Activated B cell treated with CpG ODN at 0.5 μM for 24 hours (primary cell): ENCODE data around the gene CHSY3. TPM values are rescaled to one million over a fixed set of nuclear protein-coding genes. Genes with fewer than 3 reads are reported as not detected.

Source experiments
- ATAC-seq: fragments of 200-7000 bp; cut with Tn5 transposase; one replicate; pipeline ENCODE4 v1.10.0; 2021; ENCODE audit warnings: low read depth, mild to moderate bottlenecking, moderate library complexity
- CTCF ChIA-PET: fragments of 350-600 bp; sonication (Branson Sonifier 250); formaldehyde crosslinking; loops from one replicate; lab custom pipeline; 2021; ENCODE audit warnings: antibody characterized with exemption; lab: Charles Lee
- POLR2A ChIA-PET: fragments of 350-600 bp; sonication (Branson Sonifier 250); formaldehyde crosslinking; loops from one replicate; lab custom pipeline; 2021; ENCODE audit warnings: antibody characterized with exemption; lab: Charles Lee
- DNase-seq: peaks from one replicate; pipeline ENCODE4 v3.0.0; 2022
- H3K27ac Mint-ChIP-seq: one replicate; pipeline ENCODE4 v1.8.0; 2020; ENCODE audit warnings: mixed read lengths
- H3K27me3 Mint-ChIP-seq: one replicate; pipeline ENCODE4 v1.8.0; 2021; ENCODE audit warnings: mixed read lengths
- H3K36me3 Mint-ChIP-seq: one replicate; pipeline ENCODE4 v1.8.0; 2021; ENCODE audit warnings: low read depth, mixed read lengths
- H3K4me1 Mint-ChIP-seq: one replicate; pipeline ENCODE4 v1.8.0; 2021; ENCODE audit warnings: mixed read lengths
- H3K4me3 Mint-ChIP-seq: one replicate; pipeline ENCODE4 v1.8.0; 2020; ENCODE audit warnings: mild to moderate bottlenecking, mixed read lengths
- H3K9me3 Mint-ChIP-seq: one replicate; pipeline ENCODE4 v1.8.0; 2020; ENCODE audit warnings: mixed read lengths
- intact Hi-C: fragments of 100-400 bp; cut with micrococcal nuclease; formaldehyde crosslinking; loops from one replicate; pipeline ENCODE4 v1.15.1; 2024
- total RNA-seq: library from RNA; stranded (reverse); gene quantifications from 2 replicates; pipeline ENCODE4 v1.2.3, GENCODE V29; 2022
- TF ChIP-seq, protein P1 (sequence below): fragments of 200-600 bp; IDR thresholded peaks from one replicate; pipeline ENCODE4 v1.8.0; 2022; ENCODE audit warnings: antibody characterized with exemption, mild to moderate bottlenecking

CHSY3 gene
- total RNA-seq, 1 donor from 2014 or later: not detected

DNA sequence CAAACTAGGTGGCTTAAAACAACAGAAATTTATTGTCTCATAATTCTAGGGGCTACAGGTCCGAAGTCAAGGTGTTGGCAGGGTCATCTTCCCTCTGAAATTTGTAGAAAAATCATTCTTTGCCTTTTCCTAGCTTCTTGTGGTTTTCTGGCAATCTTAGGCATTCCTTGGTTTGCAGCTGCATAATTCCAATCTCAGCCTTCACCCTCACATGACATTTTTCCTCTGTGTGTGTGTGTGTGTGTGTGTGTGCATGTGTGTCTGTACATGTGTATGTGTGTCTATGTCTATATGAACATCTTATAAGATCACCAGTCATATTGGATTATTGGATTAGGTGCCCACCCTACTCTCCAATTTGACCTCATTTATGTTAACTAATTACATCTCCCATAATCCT, 330.6 kb downstream of the CHSY3 start:
- CTCF ChIA-PET: no interaction called here
- no peak overlapping the region for H3K4me3 Mint-ChIP-seq

More for the DNA sequence above, 330.6 kb downstream of the CHSY3 start:
- POLR2A ChIA-PET: no interaction called here
- TF ChIP-seq, protein P1, sequence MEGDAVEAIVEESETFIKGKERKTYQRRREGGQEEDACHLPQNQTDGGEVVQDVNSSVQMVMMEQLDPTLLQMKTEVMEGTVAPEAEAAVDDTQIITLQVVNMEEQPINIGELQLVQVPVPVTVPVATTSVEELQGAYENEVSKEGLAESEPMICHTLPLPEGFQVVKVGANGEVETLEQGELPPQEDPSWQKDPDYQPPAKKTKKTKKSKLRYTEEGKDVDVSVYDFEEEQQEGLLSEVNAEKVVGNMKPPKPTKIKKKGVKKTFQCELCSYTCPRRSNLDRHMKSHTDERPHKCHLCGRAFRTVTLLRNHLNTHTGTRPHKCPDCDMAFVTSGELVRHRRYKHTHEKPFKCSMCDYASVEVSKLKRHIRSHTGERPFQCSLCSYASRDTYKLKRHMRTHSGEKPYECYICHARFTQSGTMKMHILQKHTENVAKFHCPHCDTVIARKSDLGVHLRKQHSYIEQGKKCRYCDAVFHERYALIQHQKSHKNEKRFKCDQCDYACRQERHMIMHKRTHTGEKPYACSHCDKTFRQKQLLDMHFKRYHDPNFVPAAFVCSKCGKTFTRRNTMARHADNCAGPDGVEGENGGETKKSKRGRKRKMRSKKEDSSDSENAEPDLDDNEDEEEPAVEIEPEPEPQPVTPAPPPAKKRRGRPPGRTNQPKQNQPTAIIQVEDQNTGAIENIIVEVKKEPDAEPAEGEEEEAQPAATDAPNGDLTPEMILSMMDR: no peak
- ATAC-seq: no peak
- H3K27ac Mint-ChIP-seq: no peak overlapping the region
- no peaks in the 10 kb centered on the region for H3K4me1 Mint-ChIP-seq
- DNase-seq: no peak
- no peaks in the 10 kb centered on the region for H3K36me3 Mint-ChIP-seq
- intact Hi-C loops: no loop called here
- peaks cover 6% of the 10 kb centered on the region for H3K9me3 Mint-ChIP-seq
- H3K27me3 Mint-ChIP-seq: no peaks in the 10 kb centered on the region

Other genes starting within 250 kb of the CHSY3 start
- not detected in 2 replicates for gene MINAR2, start 156.4 kb upstream of the CHSY3 start, total RNA-seq